ENCODE data around the gene OLA1. TPM values are rescaled to one million over a fixed set of nuclear protein-coding genes. Genes with fewer than 3 reads are reported as not detected.

The OLA1 gene
- total RNA-seq, 1 experiment from 2014 or later, result 109 TPM

GRCh38 chr2:174184915-174185314, 63.4 kb downstream of the OLA1 start (continued):
- TF ChIP-seq ZNF512 (CRISPR knock-in tag; IDR thresholded peaks at IDR 0.05; ENCODE audit: borderline replicate concordance) (no peak), E2F1 (CRISPR knock-in tag; IDR thresholded peaks at IDR 0.05) (no peak), IRF1 (CRISPR knock-in tag; IDR thresholded peaks at IDR 0.05) (no peak), ZNF263 (CRISPR knock-in tag; IDR thresholded peaks at IDR 0.05; ENCODE audit: low read depth) (no peak), TEAD4 (CRISPR knock-in tag; IDR thresholded peaks at IDR 0.05) (no peak), HMGXB4 (CRISPR knock-in tag; IDR thresholded peaks at IDR 0.05) (no peak)

GRCh38 chr2:174184504-174184903, 63.8 kb downstream of the OLA1 start:
- Mint-ChIP-seq H3K4me3 (no peak overlapping the region), H3K27ac (no peak overlapping the region), H3K36me3 (no peaks in the 10 kb centered on the region), H3K4me1 (peaks cover 14% of the 10 kb centered on the region), H3K9me3 (no peaks in the 10 kb centered on the region), H3K27me3 (ENCODE audit: low read depth) (no peaks in the 10 kb centered on the region)
- POLR2A ChIA-PET, result no interaction called here
- CTCF ChIA-PET, result no interaction called here
- DNase-seq (ENCODE audit: low spot score), result no peak
- no peak for TF ChIP-seq ETV6 (CRISPR knock-in tag; IDR thresholded peaks at IDR 0.05)
- no peak for TF ChIP-seq JAZF1 (CRISPR knock-in tag; IDR thresholded peaks at IDR 0.05)
- TF ChIP-seq TCF7 (CRISPR knock-in tag; IDR thresholded peaks at IDR 0.05; ENCODE audit: low read depth), result no peak
- no peak for TF ChIP-seq ZNF425 (CRISPR knock-in tag; conservative IDR thresholded peaks at IDR 0.05)
- no peak for TF ChIP-seq ZNF263 (CRISPR knock-in tag; IDR thresholded peaks at IDR 0.05; ENCODE audit: low read depth)
- TF ChIP-seq RORB (CRISPR knock-in tag; IDR thresholded peaks at IDR 0.05), result no peak
- no peak for TF ChIP-seq CDX4 (CRISPR knock-in tag; IDR thresholded peaks at IDR 0.05; ENCODE audit: borderline replicate concordance)
- no peak for TF ChIP-seq ATF3 (CRISPR knock-in tag; conservative IDR thresholded peaks at IDR 0.05)
- TF ChIP-seq FOXJ3 (CRISPR knock-in tag; IDR thresholded peaks at IDR 0.05; ENCODE audit: borderline replicate concordance), result no peak
- no peak for TF ChIP-seq ZNF671 (CRISPR knock-in tag; IDR thresholded peaks at IDR 0.05)
- TF ChIP-seq JUN (CRISPR knock-in tag; IDR thresholded peaks at IDR 0.05), result no peak
- TF ChIP-seq SMAD3 (CRISPR knock-in tag; IDR thresholded peaks at IDR 0.05; ENCODE audit: borderline replicate concordance), result no peak
- no peak for TF ChIP-seq GTF2I (CRISPR knock-in tag; conservative IDR thresholded peaks at IDR 0.05)
- no peak for TF ChIP-seq ZNF512 (CRISPR knock-in tag; IDR thresholded peaks at IDR 0.05; ENCODE audit: borderline replicate concordance)
- no peak for TF ChIP-seq FOXP4 (CRISPR knock-in tag; IDR thresholded peaks at IDR 0.05)
- TF ChIP-seq TP53 (CRISPR knock-in tag; IDR thresholded peaks at IDR 0.05), result no peak
- TF ChIP-seq RELA (CRISPR knock-in tag; IDR thresholded peaks at IDR 0.05; ENCODE audit: borderline replicate concordance), result no peak
- ATAC-seq, result no peak

All from WTC11 (cell line).